Neuron (in vitro differentiated cells): ENCODE data around the gene CDC42SE1.

Experiments
- H2AFZ ChIP-seq: one replicate; pipeline ENCODE4 v1.6.1; 2013; ENCODE audit warnings: low read depth, mild to moderate bottlenecking, inconsistent platforms, low read length, moderate library complexity
- H3K27me3 ChIP-seq: one replicate; pipeline ENCODE4 v1.6.1; 2013; ENCODE audit warnings: low read length; ENCODE audit not compliant: insufficient read depth
- H3K36me3 ChIP-seq: one replicate; pipeline ENCODE4 v1.6.1; 2013; ENCODE audit warnings: low read length; ENCODE audit not compliant: insufficient read depth
- H3K4me1 ChIP-seq: one replicate; pipeline ENCODE4 v1.6.1; 2013; ENCODE audit warnings: low read length; ENCODE audit not compliant: insufficient read depth
- H3K4me3 ChIP-seq: 2 replicates; pipeline ENCODE4 v1.5.1; 2013; ENCODE audit warnings: mild to moderate bottlenecking, low read length, moderate library complexity
- H3K9me3 ChIP-seq: one replicate; pipeline ENCODE4 v1.6.1; 2013; ENCODE audit warnings: low read length

Gene CDC42SE1

GRCh38 chr1:151047925-151048644, 11.3 kb downstream of the CDC42SE1 start:
- peaks cover 14% of the 10 kb centered on the region for H3K4me1 ChIP-seq
- peak overlapping the region; percentile 96 for H2AFZ ChIP-seq
- no peaks in the 10 kb centered on the region for H3K9me3 ChIP-seq
- no peaks in the 10 kb centered on the region for H3K27me3 ChIP-seq
- peaks cover 18% of the 10 kb centered on the region for H3K36me3 ChIP-seq
- peak overlapping the region; percentile 77 for H3K4me3 ChIP-seq

DNA sequence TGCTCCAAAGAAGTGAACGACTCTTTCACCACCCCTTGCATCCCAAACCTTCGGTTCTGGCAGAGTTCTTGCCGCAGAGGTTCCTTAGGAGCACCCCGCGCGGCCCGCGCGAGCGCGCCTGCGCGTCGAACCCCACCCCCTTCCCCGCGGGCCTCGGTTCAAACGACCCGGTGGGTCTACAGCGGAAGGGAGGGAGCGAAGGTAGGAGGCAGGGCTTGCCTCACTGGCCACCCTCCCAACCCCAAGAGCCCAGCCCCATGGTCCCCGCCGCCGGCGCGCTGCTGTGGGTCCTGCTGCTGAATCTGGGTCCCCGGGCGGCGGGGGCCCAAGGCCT, 11.9 kb downstream of the CDC42SE1 start, which contains the start of gene C1orf56:
TSS of gene C1orf56 (plus strand) at position 161 of the 334 bp plus-strand sequence. CDS start at position 258, 97 bp downstream.
- Histone ChIP-seq H3K4me1 (peaks cover 14% of the 10 kb centered on the region), H3K4me3 (peak within 1 kb of the TSS; percentile 77), H3K36me3 (peaks cover 13% of the 10 kb centered on the region), H3K27me3 (no peaks in the 10 kb centered on the region), H2AFZ (peak within 1 kb of the TSS; percentile 96), H3K9me3 (no peaks in the 10 kb centered on the region)

- no peak overlapping the region for H2AFZ ChIP-seq
- H3K4me3 ChIP-seq = no peak overlapping the region
- no peaks in the 10 kb centered on the region for H3K9me3 ChIP-seq
- peaks cover 4% of the 10 kb centered on the region for H3K4me1 ChIP-seq
- H3K36me3 ChIP-seq = no peaks in the 10 kb centered on the region
- no peaks in the 10 kb centered on the region for H3K27me3 ChIP-seq
These were observed 16.3 kb downstream of the CDC42SE1 start for GRCh38 chr1:151043163-151043562.

DNA sequence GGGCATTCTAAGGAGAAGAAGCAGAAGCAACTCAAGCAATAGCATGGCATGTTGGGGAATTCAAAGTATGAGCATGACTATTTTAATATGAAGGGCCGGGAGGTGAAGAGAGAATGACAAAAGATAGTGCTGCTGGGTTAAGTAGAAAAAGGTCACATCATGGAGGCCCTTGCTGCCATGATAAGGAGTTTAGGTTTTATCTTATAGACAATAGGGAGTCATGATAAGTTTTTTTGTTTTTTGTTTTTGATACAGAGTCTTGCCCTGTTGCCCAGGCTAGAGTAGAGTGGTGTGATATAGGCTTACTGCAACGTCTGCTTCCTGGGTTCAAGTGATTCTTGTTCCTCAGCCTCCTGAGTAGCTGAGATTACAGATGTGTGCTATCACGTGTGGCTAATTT, 19.9 kb downstream of the CDC42SE1 start:
- Histone ChIP-seq H3K4me3 (no peak overlapping the region), H3K36me3 (peaks cover 11% of the 10 kb centered on the region), H2AFZ (no peak overlapping the region), H3K4me1 (no peaks in the 10 kb centered on the region), H3K9me3 (no peaks in the 10 kb centered on the region), H3K27me3 (no peaks in the 10 kb centered on the region)

DNA sequence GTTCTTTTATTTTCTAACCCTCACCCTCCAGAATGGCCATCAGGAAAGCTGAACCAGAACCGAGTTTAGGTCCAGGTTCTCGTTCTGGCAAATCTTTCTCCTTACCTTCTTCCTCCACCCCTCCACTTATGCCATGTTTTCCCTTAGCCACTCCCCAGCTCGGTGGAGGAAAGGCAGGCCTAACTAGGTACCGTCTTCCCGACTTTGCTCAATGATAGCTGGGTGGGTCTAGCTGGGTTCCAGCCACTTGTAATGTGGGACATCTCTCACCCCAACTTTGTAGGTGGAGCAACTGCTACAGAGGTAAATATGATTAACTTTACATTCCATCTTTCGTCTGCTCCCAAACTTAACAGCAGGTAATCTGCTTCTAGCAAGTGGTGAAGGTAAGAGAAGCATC, 22.4 kb downstream of the CDC42SE1 start:
- Histone ChIP-seq H3K27me3 (no peaks in the 10 kb centered on the region), H2AFZ (no peak overlapping the region), H3K4me3 (no peak overlapping the region), H3K4me1 (no peaks in the 10 kb centered on the region), H3K9me3 (no peaks in the 10 kb centered on the region), H3K36me3 (peaks cover 21% of the 10 kb centered on the region)

DNA sequence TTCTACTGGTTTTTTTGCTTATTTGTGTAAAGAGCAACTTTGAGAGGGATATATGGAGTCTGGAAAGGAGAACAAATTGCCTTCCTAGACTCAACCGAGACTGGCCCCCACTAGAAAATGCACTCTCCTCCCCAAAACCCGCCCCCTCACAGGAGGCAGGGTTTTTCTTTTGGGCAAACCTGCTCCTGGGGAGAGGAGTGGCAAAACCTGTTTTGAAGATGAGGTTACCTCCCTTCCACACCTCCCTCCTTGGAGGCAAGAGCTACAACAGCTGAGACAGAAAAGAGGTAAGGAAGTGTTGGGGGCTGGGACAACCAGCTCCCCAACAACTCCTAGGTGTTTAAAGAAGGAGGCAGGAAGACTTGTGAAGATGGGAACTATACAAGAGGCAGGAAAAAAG, 23.1 kb downstream of the CDC42SE1 start, which contains the start of gene BNIPL:
TSS of gene BNIPL (plus strand) at position 231 of the 400 bp plus-strand sequence. CDS start at position 371, 140 bp downstream.
- Histone ChIP-seq H3K4me3 (no peak within 1 kb of the TSS), H3K36me3 (peaks cover 24% of the 10 kb centered on the region), H3K27me3 (no peaks in the 10 kb centered on the region), H3K4me1 (no peaks in the 10 kb centered on the region), H2AFZ (no peak within 1 kb of the TSS), H3K9me3 (no peaks in the 10 kb centered on the region)

DNA sequence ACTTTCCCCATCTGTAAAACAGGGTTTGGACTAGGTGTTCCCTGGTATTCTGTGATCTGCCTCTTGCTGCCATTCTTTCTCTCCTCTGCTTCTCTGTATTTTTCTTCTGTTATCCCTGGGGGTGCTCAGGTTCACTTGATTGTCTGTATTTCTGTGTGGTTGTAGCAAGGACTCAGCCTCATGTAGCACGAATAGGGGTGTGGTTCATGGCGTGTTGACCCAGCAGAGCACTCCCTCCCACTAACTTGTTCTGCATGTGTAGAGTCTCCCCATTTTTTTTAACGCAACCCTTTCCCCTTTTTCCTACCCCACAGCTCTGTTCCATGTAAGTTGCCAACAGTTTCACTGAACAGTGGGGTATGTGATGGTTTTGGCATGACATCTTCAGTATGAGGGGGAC, 24.3 kb downstream of the CDC42SE1 start:
- no peak overlapping the region for H3K4me3 ChIP-seq
- no peak overlapping the region for H2AFZ ChIP-seq
- H3K27me3 ChIP-seq = no peaks in the 10 kb centered on the region
- H3K4me1 ChIP-seq = no peaks in the 10 kb centered on the region
- H3K36me3 ChIP-seq = peaks cover 34% of the 10 kb centered on the region
- no peaks in the 10 kb centered on the region for H3K9me3 ChIP-seq

DNA sequence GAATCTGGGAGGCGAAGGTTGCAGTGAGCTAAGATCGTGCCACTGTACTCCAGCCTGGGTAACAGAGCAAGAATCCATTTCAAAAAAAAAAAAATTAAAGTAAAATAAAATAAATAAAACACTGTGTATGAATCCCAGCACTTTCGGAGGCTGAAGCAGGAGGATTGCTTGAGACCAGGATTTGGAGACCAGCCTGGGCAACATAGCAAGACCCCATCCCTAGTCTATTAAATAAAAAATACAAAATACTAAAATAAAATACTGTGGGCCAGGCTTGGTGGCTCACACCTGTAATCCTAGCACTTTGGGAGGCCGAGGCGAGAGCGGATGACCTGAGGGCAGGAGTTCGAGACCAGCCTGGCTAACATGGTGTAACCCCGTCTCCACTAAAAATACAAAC, 27.3 kb downstream of the CDC42SE1 start:
- H3K9me3 ChIP-seq = no peaks in the 10 kb centered on the region
- H2AFZ ChIP-seq = no peak overlapping the region
- H3K27me3 ChIP-seq = no peaks in the 10 kb centered on the region
- no peak overlapping the region for H3K4me3 ChIP-seq
- H3K36me3 ChIP-seq = peaks cover 45% of the 10 kb centered on the region
- no peaks in the 10 kb centered on the region for H3K4me1 ChIP-seq

DNA sequence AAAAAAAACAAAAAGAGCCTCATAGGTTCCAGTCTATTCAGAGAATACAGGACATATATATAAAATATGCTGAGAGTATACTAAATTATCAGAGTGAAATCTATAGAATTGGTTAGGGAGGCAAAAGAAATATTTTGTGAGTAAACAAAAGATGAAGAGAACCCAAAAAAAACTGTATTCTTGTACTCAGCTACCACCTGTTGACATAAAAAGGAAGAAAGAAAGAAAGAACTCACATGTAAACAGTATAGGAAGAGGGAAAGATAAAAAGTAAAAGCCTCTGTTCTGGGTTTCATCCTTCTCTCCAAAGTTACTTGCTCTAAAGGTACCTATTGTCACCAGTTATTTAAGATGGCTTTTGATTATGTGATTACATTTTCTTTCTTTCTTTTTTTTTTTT, 33.0 kb downstream of the CDC42SE1 start:
- H3K27me3 ChIP-seq = no peaks in the 10 kb centered on the region
- peaks cover 34% of the 10 kb centered on the region for H3K36me3 ChIP-seq
- H3K9me3 ChIP-seq = no peaks in the 10 kb centered on the region
- H3K4me1 ChIP-seq = no peaks in the 10 kb centered on the region
- H2AFZ ChIP-seq = no peak overlapping the region
- no peak overlapping the region for H3K4me3 ChIP-seq

GRCh38 chr1:151024540-151025146, 34.8 kb downstream of the CDC42SE1 start:
- Histone ChIP-seq H3K4me3 (no peak overlapping the region), H3K36me3 (peaks cover 23% of the 10 kb centered on the region), H3K9me3 (no peaks in the 10 kb centered on the region), H3K4me1 (no peaks in the 10 kb centered on the region), H2AFZ (no peak overlapping the region), H3K27me3 (no peaks in the 10 kb centered on the region)

- Histone ChIP-seq H3K27me3 (no peaks in the 10 kb centered on the region), H3K4me3 (no peak overlapping the region)
These were observed 45.9 kb downstream of the CDC42SE1 start for GRCh38 chr1:151013518-151013917.

DNA sequence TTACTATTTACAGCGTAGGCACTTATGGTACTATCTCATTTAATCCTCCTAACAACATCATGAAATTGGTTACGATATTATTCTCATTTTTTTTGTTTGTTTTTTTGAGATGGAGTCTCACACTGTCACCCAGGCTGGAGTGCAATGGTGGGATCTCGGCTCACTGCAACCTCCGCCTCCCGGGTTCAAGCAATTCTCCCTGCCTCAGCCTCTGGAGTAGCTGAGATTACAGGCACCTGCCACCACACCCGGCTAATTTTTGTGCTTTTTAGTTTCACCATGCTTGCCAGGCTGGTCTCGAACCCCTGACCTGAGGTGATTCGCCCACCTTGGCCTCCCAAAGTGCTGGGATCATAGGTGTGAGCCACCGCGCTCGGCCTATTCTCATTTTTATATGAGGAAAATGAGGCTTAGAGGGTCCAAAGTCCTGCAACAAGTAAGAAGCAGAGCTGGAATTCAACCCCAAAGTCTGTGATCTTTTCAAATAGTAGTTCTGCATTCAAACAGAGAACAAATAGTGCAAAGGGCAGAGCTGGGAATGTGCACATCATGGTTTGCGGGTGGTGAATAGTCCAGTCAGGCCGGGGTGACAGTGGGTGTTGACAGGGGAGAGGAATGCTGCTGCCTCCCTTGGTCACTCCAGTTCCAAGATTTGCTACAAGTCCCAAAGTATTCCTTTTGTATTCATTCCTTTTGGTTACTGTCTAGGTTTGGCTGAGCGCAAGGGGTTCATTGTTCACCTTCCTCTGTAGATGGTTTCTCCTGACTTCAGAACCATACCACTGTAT, 46.5 kb downstream of the CDC42SE1 start:
- Histone ChIP-seq H3K4me1 (peaks cover 21% of the 10 kb centered on the region), H3K4me3 (no peak overlapping the region), H2AFZ (no peak overlapping the region), H3K27me3 (no peaks in the 10 kb centered on the region), H3K36me3 (peaks cover 1% of the 10 kb centered on the region), H3K9me3 (no peaks in the 10 kb centered on the region)

More at GRCh38 chr1:151013518-151013917, 45.9 kb downstream of the CDC42SE1 start:
- H3K4me1 ChIP-seq = peaks cover 19% of the 10 kb centered on the region
- no peaks in the 10 kb centered on the region for H3K9me3 ChIP-seq
- H2AFZ ChIP-seq = no peak overlapping the region
- H3K36me3 ChIP-seq = peaks cover 8% of the 10 kb centered on the region
